HepG2 (cell line): ENCODE data around the gene MUL1. TPM values are rescaled to one million over a fixed set of nuclear protein-coding genes. Genes with fewer than 3 reads are reported as not detected.

Experiments
- AKNA ChIP-seq: sonication (generic); formaldehyde crosslinking; IDR thresholded peaks from 2 replicates; pipeline ENCODE4 v1.4.0; 2020; ENCODE audit warnings: missing genetic modification reagents, borderline replicate concordance
- DPF2 ChIP-seq: sonication (generic); formaldehyde crosslinking; IDR thresholded peaks from 2 replicates; pipeline ENCODE4 v1.4.0; 2020; ENCODE audit warnings: mild to moderate bottlenecking, low read depth, missing genetic modification reagents, borderline replicate concordance
- ESRRA ChIP-seq: sonication (generic); formaldehyde crosslinking; IDR thresholded peaks from 2 replicates; pipeline ENCODE4 v1.5.1; 2020; ENCODE audit warnings: mild to moderate bottlenecking, low read depth, missing genetic modification reagents
- FOSL1 ChIP-seq: sonication (generic); formaldehyde crosslinking; IDR thresholded peaks from 2 replicates; pipeline ENCODE4 v1.9.0; 2021; ENCODE audit warnings: missing genetic modification reagents, borderline replicate concordance
- HNRNPUL1 ChIP-seq: fragments of 200-400 bp; formaldehyde crosslinking; IDR thresholded peaks from 2 replicates; pipeline ENCODE4 v1.6.1; 2017; ENCODE audit warnings: low read depth, mild to moderate bottlenecking, low read length, moderate library complexity
- ISL2 ChIP-seq: sonication (generic); formaldehyde crosslinking; IDR thresholded peaks from 2 replicates; pipeline ENCODE4 v1.5.0; 2020; ENCODE audit warnings: missing genetic modification reagents
- KLF16 ChIP-seq, 2 experiments: sonication (generic) in 1 of 2; formaldehyde crosslinking in 1 of 2; IDR thresholded peaks; 2 replicates each; pipeline versions ENCODE4 v1.6.1 to v1.8.0; 2016 to 2023; ENCODE audit warnings: missing genetic modification reagents in 2 of 2, missing compliant biosample characterization in 1 of 2
- MLX ChIP-seq: IDR thresholded peaks from 2 replicates; pipeline ENCODE4 v1.6.1; 2016
- MYPOP ChIP-seq: sonication (generic); formaldehyde crosslinking; IDR thresholded peaks from 2 replicates; pipeline ENCODE4 v1.8.1; 2023; ENCODE audit warnings: mild to moderate bottlenecking, moderate library complexity, missing genetic modification reagents
- NR2C2 ChIP-seq: sonication (generic); formaldehyde crosslinking; IDR thresholded peaks from 2 replicates; pipeline ENCODE4 v1.4.0; 2020; ENCODE audit warnings: missing genetic modification reagents, mild to moderate bottlenecking, moderate library complexity, borderline replicate concordance
- TBX2 ChIP-seq: sonication (generic); formaldehyde crosslinking; IDR thresholded peaks from 2 replicates; pipeline ENCODE4 v1.5.0; 2020; ENCODE audit warnings: missing genetic modification reagents, mild to moderate bottlenecking, borderline replicate concordance
- ZC3H4 ChIP-seq: sonication (generic); formaldehyde crosslinking; IDR thresholded peaks from 2 replicates; pipeline ENCODE4 v1.4.0; 2020; ENCODE audit warnings: missing genetic modification reagents, borderline replicate concordance
- ZFP91 ChIP-seq: sonication (generic); formaldehyde crosslinking; IDR thresholded peaks from 2 replicates; pipeline ENCODE4 v1.9.0; 2022; ENCODE audit warnings: missing genetic modification reagents, mild to moderate bottlenecking, borderline replicate concordance
- ZNF224 ChIP-seq: sonication (generic); formaldehyde crosslinking; IDR thresholded peaks from 2 replicates; pipeline ENCODE4 v1.5.0; 2020; ENCODE audit warnings: mild to moderate bottlenecking, missing genetic modification reagents
- ZNF274 ChIP-seq: sonication (generic); formaldehyde crosslinking; IDR thresholded peaks from 2 replicates; pipeline ENCODE4 v1.5.1; 2020; ENCODE audit warnings: mild to moderate bottlenecking, missing genetic modification reagents
- ZNF563 ChIP-seq: sonication (generic); formaldehyde crosslinking; IDR thresholded peaks from 2 replicates; pipeline ENCODE4 v1.8.0; 2022; ENCODE audit warnings: mild to moderate bottlenecking, moderate library complexity, missing genetic modification reagents
- ZNF567 ChIP-seq: sonication (generic); formaldehyde crosslinking; IDR thresholded peaks from 2 replicates; pipeline ENCODE4 v1.8.1; 2023; ENCODE audit warnings: mild to moderate bottlenecking, missing genetic modification reagents, borderline replicate concordance
- ZNF713 ChIP-seq: sonication (generic); formaldehyde crosslinking; IDR thresholded peaks from 2 replicates; pipeline ENCODE4 v1.4.0; 2020; ENCODE audit warnings: mild to moderate bottlenecking, missing genetic modification reagents
- ZNF788 ChIP-seq: sonication (generic); formaldehyde crosslinking; IDR thresholded peaks from 2 replicates; pipeline ENCODE4 v1.5.0; 2020; ENCODE audit warnings: mild to moderate bottlenecking, missing genetic modification reagents, borderline replicate concordance
- ZNF790 ChIP-seq: sonication (generic); formaldehyde crosslinking; IDR thresholded peaks from 2 replicates; pipeline ENCODE4 v1.8.0; 2022; ENCODE audit warnings: missing genetic modification reagents, mild to moderate bottlenecking, borderline replicate concordance
- polyA plus RNA-seq, 8 experiments: library from polyadenylated mRNA; depleted of rRNA in 3 of 8; stranded (reverse) in 7 of 8; unstranded in 1 of 8; fragments of >200 nt; fragmentation: Illumina TruSeq in 4 of 8; extraction: Trizol in 4 of 8; gene quantifications; 2 replicates each; pipeline versions ENCODE4 v1.2.1 to v1.2.3, GENCODE V29; 2011 to 2016; ENCODE audit warnings: low read depth in 4 of 8, missing spikeins in 1 of 8, mixed read lengths in 1 of 8; ENCODE audit not compliant: insufficient read depth in 1 of 8
- total RNA-seq, 5 experiments: library from RNA; depleted of rRNA; stranded (reverse); fragments of >200 nt; fragmentation: Illumina TruSeq; extraction: Trizol; gene quantifications; 2 replicates each; pipeline ENCODE4 v1.2.3, GENCODE V29; 2016; ENCODE audit warnings: low read depth in 1 of 5

Gene MUL1
- total and polyA plus RNA-seq, 2 of the 13 experiments (the other 11 are each of a cell fraction or from before 2014, with no cell fraction given) = 21.5 to 26.5 TPM

GRCh38 chr1:20551945-20552727 is 44.2 kb upstream of the MUL1 start, which contains the start of gene FAM43B (continued):
- TF ChIP-seq MYPOP (no peak; the same call in 1 of the 2 replicates), TBX2 (CRISPR knock-in tag) (no peak; the same call in 1 of the 2 replicates), ZNF567 (no peak; the same call in 1 of the 2 replicates), ZNF713 (CRISPR knock-in tag) (no peak), DPF2 (CRISPR knock-in tag) (no peak), HNRNPUL1 (no peak), AKNA (CRISPR knock-in tag) (no peak; the same call in 1 of the 2 replicates), FOSL1 (no peak), ZNF790 (CRISPR knock-in tag) (no peak), ZNF274 (CRISPR knock-in tag) (no peak), KLF16 (CRISPR knock-in tag; IDR thresholded peaks at IDR 0.05) (peak in 1 of 2 experiments; percentile 32; a peak in 1 of 4 replicates), ZFP91 (CRISPR knock-in tag) (peak; percentile 63; the same call in 1 of the 2 replicates), ZNF563 (CRISPR knock-in tag) (0 out of 2 replicates have a peak, but pooled peaks have one; percentile 37), MLX (no peak), ZC3H4 (CRISPR knock-in tag) (no peak), NR2C2 (peak; percentile 49; the same call in 1 of the 2 replicates), ZNF788 (CRISPR knock-in tag) (peak; percentile 10; the same call in 1 of the 2 replicates), ISL2 (CRISPR knock-in tag) (peak; percentile 40; the same call in 1 of the 2 replicates), ZNF224 (CRISPR knock-in tag) (peak; percentile 53; the same call in 1 of the 2 replicates), ESRRA (CRISPR knock-in tag) (peak; percentile 60; the same call in 1 of the 2 replicates)
